Amygdala (tissue), 56 donors: ENCODE results near the gene ZNF208.
"Not testable (repeated sequence)": the region's sequence is repeated elsewhere in the genome, so short reads cannot be mapped to it uniquely, and the experiment has no call there.

Experiments
- DNase-seq, 56 donors: peaks; one replicate each; lab custom pipeline; 2025; lab: John Stamatoyannopoulos, UW

The ZNF208 gene

GRCh38 chr19:21890017-21890416 is 120.7 kb downstream of the ZNF208 start:
- DNase-seq = peak in 16 of 56 donors; percentile 0 to 60 (median 2)

DNA sequence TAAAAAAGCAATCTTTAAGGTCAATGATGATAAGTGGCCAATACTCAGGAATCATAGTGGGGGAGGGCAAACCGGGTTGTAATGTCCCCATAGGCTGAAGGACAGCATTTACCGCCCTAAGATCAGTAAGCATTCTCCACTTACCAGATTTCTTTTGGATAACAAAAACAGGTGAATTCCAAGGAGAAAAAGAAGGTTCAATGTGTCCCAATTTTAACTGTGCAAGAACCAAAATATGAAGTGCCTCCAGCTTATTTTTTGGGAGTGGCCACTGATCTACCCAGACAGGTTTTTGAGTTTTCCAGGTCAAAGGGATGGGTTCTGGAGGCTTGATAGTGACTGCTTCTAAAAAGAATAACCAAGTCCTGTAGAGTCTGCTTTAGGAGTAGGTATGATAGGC is 125.2 kb downstream of the ZNF208 start:
- DNase-seq = not testable (repeated sequence)

DNA sequence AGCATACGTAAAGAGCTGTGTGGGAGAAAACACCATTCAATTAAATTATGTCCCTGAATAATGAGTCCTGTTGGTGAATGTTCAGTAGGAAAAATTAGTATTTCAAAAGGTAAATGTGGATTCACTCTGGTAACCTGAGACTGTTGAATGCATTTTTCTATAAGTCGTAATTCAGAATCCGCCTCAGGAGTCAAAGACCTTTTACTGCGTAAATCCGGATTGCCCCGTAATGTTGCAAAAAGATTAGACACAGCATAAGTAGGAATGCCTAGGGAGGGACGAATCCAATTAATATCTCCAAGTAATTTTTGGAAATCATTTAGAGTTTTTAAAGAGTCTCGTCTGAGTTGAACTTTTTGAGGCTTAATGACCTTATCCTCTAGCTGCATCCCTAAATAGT is 126.0 kb downstream of the ZNF208 start:
- not testable (repeated sequence) for DNase-seq

DNA sequence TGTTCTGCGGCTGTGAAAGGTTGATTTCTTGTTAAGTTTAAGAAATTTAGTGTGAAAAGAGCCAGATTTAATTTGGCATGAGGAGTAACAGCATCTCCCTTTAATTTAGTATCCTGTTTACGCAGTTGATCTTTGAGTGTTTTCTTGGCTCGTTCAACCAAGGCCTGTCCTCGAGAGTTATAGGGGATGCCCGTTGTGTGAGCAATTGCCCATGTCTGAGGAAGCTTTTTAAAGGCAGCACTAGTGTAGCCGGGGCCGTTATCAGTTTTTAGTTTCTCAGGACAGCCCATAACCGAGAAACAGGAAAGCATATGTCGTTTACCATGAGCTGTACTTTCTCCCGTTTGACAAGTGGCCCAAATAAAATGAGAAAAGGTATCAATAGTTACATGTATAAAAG is 127.2 kb downstream of the ZNF208 start:
- no peak for DNase-seq
